SK-N-SH (cell line): ENCODE measurements around the gene PODXL2. TPM values are rescaled to one million over a fixed set of nuclear protein-coding genes. Genes with fewer than 3 reads are reported as not detected.

Source experiments
- CTCF ChIA-PET: fragments of 300-600, 350-600 bp; formaldehyde crosslinking; extraction: SDS; loops from one replicate; lab custom pipeline; 2021; lab: Yijun Ruan, JAX
- POLR2A ChIA-PET: fragments of 350-600 bp; sonication (Branson Sonifier 250); formaldehyde crosslinking; extraction: SDS; loops from one replicate; lab custom pipeline; 2020; ENCODE audit warnings: antibody characterized with exemption, inconsistent platforms; lab: Yijun Ruan, JAX
- DNase-seq: peaks from one replicate; pipeline ENCODE4 v3.0.0; 2012
- H2AFZ ChIP-seq: fragments of 200-600 bp; sonication (generic); 2 replicates; pipeline ENCODE4 v1.8.1; 2016; ENCODE audit warnings: antibody characterized with exemption, mild to moderate bottlenecking, low read depth
- H3F3A ChIP-seq: fragments of 200-600 bp; sonication (generic); replicated peaks from 2 replicates; pipeline ENCODE3; 2016; ENCODE audit warnings: antibody characterized with exemption, mild to moderate bottlenecking; ENCODE audit not compliant: insufficient read depth
- H3K27ac ChIP-seq, 2 experiments: fragments of 200-500 bp in 1 of 2; fragments of 200-600 bp in 1 of 2; sonication (Bioruptor generic) in 1 of 2; sonication (generic), shearing (Covaris generic) in 1 of 2; 2 replicates each; pipeline versions ENCODE4 v1.5.1 to v1.6.1; 2014 to 2016; ENCODE audit warnings: low read depth in 2 of 2, inconsistent platforms in 1 of 2, low read length in 1 of 2, mild to moderate bottlenecking in 1 of 2, mixed read lengths in 1 of 2
- H3K27me3 ChIP-seq: fragments of 200-600 bp; sonication (generic), shearing (Covaris generic); 2 replicates; pipeline ENCODE4 v1.6.1; 2016; ENCODE audit warnings: mixed run types; ENCODE audit not compliant: insufficient read depth
- H3K36me3 ChIP-seq, 2 experiments: fragments of 200-500 bp in 1 of 2; fragments of 200-600 bp in 1 of 2; sonication (Bioruptor generic) in 1 of 2; sonication (generic) in 1 of 2; replicated peaks in 1 of 2; 2 replicates each; pipeline versions ENCODE3 to v1.5.1; 2014 to 2016; ENCODE audit warnings: low read length in 1 of 2, mild to moderate bottlenecking in 1 of 2; ENCODE audit not compliant: insufficient read depth in 2 of 2, control insufficient read depth in 1 of 2
- H3K4me1 ChIP-seq, 2 experiments: fragments of 200-500 bp in 1 of 2; fragments of 200-600 bp in 1 of 2; sonication (Bioruptor generic) in 1 of 2; sonication (generic), shearing (Covaris generic) in 1 of 2; 2 replicates each; pipeline versions ENCODE4 v1.5.1 to v1.6.1; 2014 to 2016; ENCODE audit warnings: low read depth in 1 of 2, low read length in 1 of 2, mixed run types in 1 of 2; ENCODE audit not compliant: insufficient read depth in 2 of 2, control insufficient read depth in 1 of 2
- H3K4me2 ChIP-seq: fragments of 200-600 bp; sonication (generic), shearing (Covaris generic); 2 replicates; pipeline ENCODE4 v1.6.1; 2017; ENCODE audit warnings: mixed run types
- H3K4me3 ChIP-seq, 2 experiments: fragments of 200-500 bp in 1 of 2; fragments of 200-600 bp in 1 of 2; sonication (Bioruptor generic) in 1 of 2; sonication (generic), shearing (Covaris generic) in 1 of 2; 2 replicates each; pipeline versions ENCODE4 v1.5.1 to v1.8.1; 2014 to 2016; ENCODE audit warnings: low read depth in 2 of 2, inconsistent platforms in 1 of 2, low read length in 1 of 2, mild to moderate bottlenecking in 1 of 2, mixed read lengths in 1 of 2, moderate library complexity in 1 of 2
- H3K79me2 ChIP-seq: fragments of 200-600 bp; sonication (generic); 2 replicates; pipeline ENCODE4 v1.8.1; 2017; ENCODE audit warnings: mild to moderate bottlenecking; ENCODE audit not compliant: insufficient read depth
- H3K9ac ChIP-seq: fragments of 200-600 bp; sonication (generic); 2 replicates; pipeline ENCODE4 v1.6.1; 2017; ENCODE audit warnings: mixed run types
- H3K9me2 ChIP-seq: fragments of 200-600 bp; sonication (generic); 2 replicates; pipeline ENCODE4 v1.6.1; 2017; ENCODE audit warnings: mixed run types
- H3K9me3 ChIP-seq: fragments of 200-600 bp; sonication (generic); 2 replicates; pipeline ENCODE4 v1.6.1; 2017; ENCODE audit warnings: mixed run types, mild to moderate bottlenecking, moderate library complexity
- H4K20me1 ChIP-seq: fragments of 200-600 bp; sonication (generic); 2 replicates; pipeline ENCODE4 v1.6.1; 2017; ENCODE audit warnings: mild to moderate bottlenecking, mixed run types; ENCODE audit not compliant: insufficient read depth
- CHD2 ChIP-seq: fragments of 150-350 bp; IDR thresholded peaks from 2 replicates; pipeline ENCODE4 v1.6.1; 2018; ENCODE audit warnings: low read length; ENCODE audit not compliant: partially characterized antibody
- EP300 ChIP-seq, 2 experiments: IDR thresholded peaks; 2 replicates each; pipeline versions ENCODE4 v1.4.0 to v1.6.1; 2012; ENCODE audit warnings: borderline replicate concordance in 1 of 2, low read depth in 1 of 2, low read length in 1 of 2
- FOSL2 ChIP-seq: IDR thresholded peaks from 2 replicates; pipeline ENCODE4 v1.4.0; 2012; ENCODE audit warnings: low read depth, mild to moderate bottlenecking, moderate library complexity, borderline replicate concordance
- FOXJ3 ChIP-seq: sonication (generic); formaldehyde crosslinking; IDR thresholded peaks from 2 replicates; pipeline ENCODE4 v1.5.1; 2020; ENCODE audit warnings: mild to moderate bottlenecking, missing genetic modification reagents
- FOXM1 ChIP-seq: IDR thresholded peaks from 2 replicates; pipeline ENCODE4 v1.4.0; 2012; ENCODE audit warnings: low read depth, mild to moderate bottlenecking
- GABPA ChIP-seq: IDR thresholded peaks from 2 replicates; pipeline ENCODE4 v1.4.0; 2012; ENCODE audit warnings: low read depth, mild to moderate bottlenecking
- JUND ChIP-seq: IDR thresholded peaks from 2 replicates; pipeline ENCODE4 v1.4.0; 2012
- MXI1 ChIP-seq: IDR thresholded peaks from 2 replicates; pipeline ENCODE4 v1.6.1; 2012; ENCODE audit warnings: mild to moderate bottlenecking, low read depth, low read length, improper control_type of control experiment
- NRF1 ChIP-seq: IDR thresholded peaks from 2 replicates; pipeline ENCODE4 v1.6.1; 2012; ENCODE audit warnings: low read depth, mild to moderate bottlenecking, low read length
- POLR2AphosphoS5 ChIP-seq: IDR thresholded peaks from 2 replicates; pipeline ENCODE4 v1.6.1; 2012; ENCODE audit warnings: low read depth, low read length
- RAD21 ChIP-seq: IDR thresholded peaks from 2 replicates; pipeline ENCODE4 v1.6.1; 2012; ENCODE audit warnings: mild to moderate bottlenecking, low read length
- RCOR1 ChIP-seq: fragments of 150-350 bp; IDR thresholded peaks from 2 replicates; pipeline ENCODE4 v1.6.1; 2017; ENCODE audit warnings: antibody characterized with exemption, low read length
- RFX5 ChIP-seq: IDR thresholded peaks from 2 replicates; pipeline ENCODE4 v1.6.1; 2012; ENCODE audit warnings: mild to moderate bottlenecking, improper control_type of control experiment, low read length
- SMC3 ChIP-seq: IDR thresholded peaks from 2 replicates; pipeline ENCODE4 v1.6.1; 2012; ENCODE audit warnings: low read depth, low read length, improper control_type of control experiment
- TAF1 ChIP-seq: IDR thresholded peaks from 2 replicates; pipeline ENCODE4 v1.6.1; 2012; ENCODE audit warnings: low read depth, mild to moderate bottlenecking, low read length, moderate library complexity, borderline replicate concordance
- TEAD4 ChIP-seq: IDR thresholded peaks from 2 replicates; pipeline ENCODE4 v1.4.0; 2012; ENCODE audit warnings: mild to moderate bottlenecking, borderline replicate concordance; ENCODE audit not compliant: insufficient read depth
- YY1 ChIP-seq: IDR thresholded peaks from 2 replicates; pipeline ENCODE4 v1.4.0; 2012; ENCODE audit warnings: low read depth, mild to moderate bottlenecking
- WGBS: methylation state at CpG from one replicate; pipeline ENCODE4 v1.1.6; 2017; ENCODE audit warnings: low lambda C conversion rate; 5-methylcytosine and 5-hydroxymethylcytosine counted together
- polyA plus RNA-seq, 3 experiments: library from polyadenylated mRNA; depleted of rRNA; stranded (reverse); fragments of >200 nt; gene quantifications; 2 replicates each; pipeline ENCODE4 v1.2.3, GENCODE V29; 2012
- TF ChIP-seq, protein P1 (sequence below): IDR thresholded peaks from 2 replicates; pipeline ENCODE4 v1.4.0; 2012; ENCODE audit warnings: low read depth, borderline replicate concordance
- TF ChIP-seq, protein P2 (sequence below): fragments of 200-600 bp; sonication (generic); IDR thresholded peaks from 2 replicates; pipeline ENCODE4 v1.6.1; 2017; ENCODE audit warnings: antibody characterized with exemption, mild to moderate bottlenecking, moderate library complexity
- TF ChIP-seq, protein P3 (sequence below): IDR thresholded peaks from 2 replicates; pipeline ENCODE4 v1.4.0; 2012; ENCODE audit warnings: low read depth, borderline replicate concordance
- TF ChIP-seq, protein P4 (sequence below): IDR thresholded peaks from 2 replicates; pipeline ENCODE4; 2012

The PODXL2 gene
- polyA plus RNA-seq, 1 of the 3 experiments (the other 2 are of a cell fraction): 27.5 TPM

DNA sequence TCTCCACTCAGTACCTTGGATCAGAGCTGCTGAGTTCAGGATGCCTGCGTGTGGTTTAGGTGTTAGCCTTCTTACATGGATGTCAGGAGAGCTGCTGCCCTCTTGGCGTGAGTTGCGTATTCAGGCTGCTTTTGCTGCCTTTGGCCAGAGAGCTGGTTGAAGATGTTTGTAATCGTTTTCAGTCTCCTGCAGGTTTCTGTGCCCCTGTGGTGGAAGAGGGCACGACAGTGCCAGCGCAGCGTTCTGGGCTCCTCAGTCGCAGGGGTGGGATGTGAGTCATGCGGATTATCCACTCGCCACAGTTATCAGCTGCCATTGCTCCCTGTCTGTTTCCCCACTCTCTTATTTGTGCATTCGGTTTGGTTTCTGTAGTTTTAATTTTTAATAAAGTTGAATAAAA, 7.0 kb upstream of the PODXL2 start:
- Histone ChIP-seq H3K4me2 (no peak overlapping the region), H3K9me3 (no peaks in the 10 kb centered on the region), H3K79me2 (no peaks in the 10 kb centered on the region), H2AFZ (no peak overlapping the region), H3F3A (peaks cover 3% of the 10 kb centered on the region), H3K27me3 (no peaks in the 10 kb centered on the region), H3K4me3 (no peak overlapping the region), H3K36me3 (peaks cover 0 to 20% of the 10 kb centered on the region in 2 experiments), H3K27ac (no peak overlapping the region), H3K4me1 (no peaks in the 10 kb centered on the region), H3K9me2 (no peaks in the 10 kb centered on the region), H4K20me1 (no peaks in the 10 kb centered on the region), H3K9ac (no peak overlapping the region)
- TF ChIP-seq TAF1: no peak
- no peak for TF ChIP-seq POLR2AphosphoS5
- TF ChIP-seq RFX5: no peak
- TF ChIP-seq GABPA: no peak
- TF ChIP-seq RCOR1: no peak
- no peak for TF ChIP-seq SMC3
- TF ChIP-seq RAD21: no peak
- TF ChIP-seq, protein P1, sequence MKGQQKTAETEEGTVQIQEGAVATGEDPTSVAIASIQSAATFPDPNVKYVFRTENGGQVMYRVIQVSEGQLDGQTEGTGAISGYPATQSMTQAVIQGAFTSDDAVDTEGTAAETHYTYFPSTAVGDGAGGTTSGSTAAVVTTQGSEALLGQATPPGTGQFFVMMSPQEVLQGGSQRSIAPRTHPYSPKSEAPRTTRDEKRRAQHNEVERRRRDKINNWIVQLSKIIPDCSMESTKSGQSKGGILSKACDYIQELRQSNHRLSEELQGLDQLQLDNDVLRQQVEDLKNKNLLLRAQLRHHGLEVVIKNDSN: no peak
- no peak for TF ChIP-seq CHD2
- no peak for DNase-seq
- ChIA-PET POLR2A (no interaction called here), CTCF (interaction anchor here (1.2 kb wide), 1 partner anchor 47 kb away, joined by 3 read pairs; no protein-coding TSS in a partner anchor)
- 92% methylated on average over 10 of the region's 11 CpGs for WGBS

DNA sequence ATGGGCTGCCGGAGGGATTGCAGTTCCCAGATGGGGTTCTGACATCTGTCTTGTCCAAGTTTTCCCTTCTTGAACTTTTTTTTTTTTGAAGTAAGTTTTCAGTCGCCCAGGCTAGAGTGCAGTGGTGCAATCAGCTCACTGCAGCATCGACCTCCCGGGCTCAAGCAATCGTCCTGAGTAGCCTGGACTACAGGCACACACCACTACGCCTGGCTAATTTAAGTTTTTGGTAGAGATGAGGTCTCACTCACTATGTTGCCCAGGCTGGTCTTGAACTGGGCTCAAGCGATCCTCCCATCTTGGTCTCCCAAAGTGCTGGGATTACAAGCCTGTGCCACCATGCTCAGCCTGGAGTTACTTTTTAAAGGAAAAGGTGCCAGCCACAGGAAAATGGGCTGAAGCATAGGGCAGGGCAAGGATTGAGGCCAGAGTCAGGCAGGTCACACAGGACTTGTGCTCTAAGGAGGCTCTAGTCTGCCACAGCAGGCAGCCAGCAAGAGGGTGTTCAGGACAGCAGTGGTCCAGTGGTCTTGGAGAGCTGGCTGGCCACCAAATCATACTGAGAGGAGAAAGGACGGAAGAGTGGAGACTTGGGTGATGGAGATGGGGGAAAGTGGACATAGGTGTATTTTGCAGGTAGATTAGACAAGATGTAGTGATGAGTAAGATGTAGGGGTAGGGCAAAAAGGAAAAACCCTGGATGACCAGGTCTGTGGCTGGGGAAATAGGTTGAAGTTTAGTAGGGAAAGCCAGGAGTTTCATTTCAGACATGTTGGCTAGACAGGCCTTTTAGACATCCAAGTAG, 6.0 kb upstream of the PODXL2 start:
- DNase-seq: no peak
- no peak overlapping the region for H3K9ac ChIP-seq
- WGBS: 98% methylated on average over 8 of the region's 8 CpGs
- H3K79me2 ChIP-seq: no peaks in the 10 kb centered on the region
- no peaks in the 10 kb centered on the region for H3K27me3 ChIP-seq
- H3K9me2 ChIP-seq: no peaks in the 10 kb centered on the region
- no peak overlapping the region for H3K4me3 ChIP-seq
- H2AFZ ChIP-seq: no peak overlapping the region
- no peaks in the 10 kb centered on the region for H4K20me1 ChIP-seq
- peaks cover 0 to 12% of the 10 kb centered on the region in 2 experiments for H3K36me3 ChIP-seq
- H3K4me2 ChIP-seq: no peak overlapping the region
- ChIA-PET CTCF (interaction anchor here (1.2 to 2.4 kb wide), 2 partner anchors 12 to 48 kb away, joined by 3 to 6 read pairs; no protein-coding TSS in a partner anchor), POLR2A (no interaction called here)
- no peak overlapping the region for H3K27ac ChIP-seq
- no peaks in the 10 kb centered on the region for H3K4me1 ChIP-seq
- no peaks in the 10 kb centered on the region for H3K9me3 ChIP-seq
- peaks cover 3% of the 10 kb centered on the region for H3F3A ChIP-seq
- TF ChIP-seq, protein P2, sequence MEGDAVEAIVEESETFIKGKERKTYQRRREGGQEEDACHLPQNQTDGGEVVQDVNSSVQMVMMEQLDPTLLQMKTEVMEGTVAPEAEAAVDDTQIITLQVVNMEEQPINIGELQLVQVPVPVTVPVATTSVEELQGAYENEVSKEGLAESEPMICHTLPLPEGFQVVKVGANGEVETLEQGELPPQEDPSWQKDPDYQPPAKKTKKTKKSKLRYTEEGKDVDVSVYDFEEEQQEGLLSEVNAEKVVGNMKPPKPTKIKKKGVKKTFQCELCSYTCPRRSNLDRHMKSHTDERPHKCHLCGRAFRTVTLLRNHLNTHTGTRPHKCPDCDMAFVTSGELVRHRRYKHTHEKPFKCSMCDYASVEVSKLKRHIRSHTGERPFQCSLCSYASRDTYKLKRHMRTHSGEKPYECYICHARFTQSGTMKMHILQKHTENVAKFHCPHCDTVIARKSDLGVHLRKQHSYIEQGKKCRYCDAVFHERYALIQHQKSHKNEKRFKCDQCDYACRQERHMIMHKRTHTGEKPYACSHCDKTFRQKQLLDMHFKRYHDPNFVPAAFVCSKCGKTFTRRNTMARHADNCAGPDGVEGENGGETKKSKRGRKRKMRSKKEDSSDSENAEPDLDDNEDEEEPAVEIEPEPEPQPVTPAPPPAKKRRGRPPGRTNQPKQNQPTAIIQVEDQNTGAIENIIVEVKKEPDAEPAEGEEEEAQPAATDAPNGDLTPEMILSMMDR: no peak
- TF ChIP-seq JUND (no peak), FOXM1 (no peak), FOSL2 (no peak), CHD2 (no peak), YY1 (no peak), GABPA (no peak), SMC3 (no peak), FOXJ3 (CRISPR knock-in tag) (no peak), NRF1 (no peak), MXI1 (no peak), EP300 (IDR thresholded peaks at IDR 0.05; ENCODE audit: borderline replicate concordance in 1 of 2, low read depth in 1 of 2, low read length in 1 of 2) (no peak), TEAD4 (no peak)
- TF ChIP-seq, protein P3, sequence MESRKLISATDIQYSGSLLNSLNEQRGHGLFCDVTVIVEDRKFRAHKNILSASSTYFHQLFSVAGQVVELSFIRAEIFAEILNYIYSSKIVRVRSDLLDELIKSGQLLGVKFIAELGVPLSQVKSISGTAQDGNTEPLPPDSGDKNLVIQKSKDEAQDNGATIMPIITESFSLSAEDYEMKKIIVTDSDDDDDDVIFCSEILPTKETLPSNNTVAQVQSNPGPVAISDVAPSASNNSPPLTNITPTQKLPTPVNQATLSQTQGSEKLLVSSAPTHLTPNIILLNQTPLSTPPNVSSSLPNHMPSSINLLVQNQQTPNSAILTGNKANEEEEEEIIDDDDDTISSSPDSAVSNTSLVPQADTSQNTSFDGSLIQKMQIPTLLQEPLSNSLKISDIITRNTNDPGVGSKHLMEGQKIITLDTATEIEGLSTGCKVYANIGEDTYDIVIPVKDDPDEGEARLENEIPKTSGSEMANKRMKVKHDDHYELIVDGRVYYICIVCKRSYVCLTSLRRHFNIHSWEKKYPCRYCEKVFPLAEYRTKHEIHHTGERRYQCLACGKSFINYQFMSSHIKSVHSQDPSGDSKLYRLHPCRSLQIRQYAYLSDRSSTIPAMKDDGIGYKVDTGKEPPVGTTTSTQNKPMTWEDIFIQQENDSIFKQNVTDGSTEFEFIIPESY: no peak
- TF ChIP-seq, protein P1: no peak
- TF ChIP-seq, protein P4, sequence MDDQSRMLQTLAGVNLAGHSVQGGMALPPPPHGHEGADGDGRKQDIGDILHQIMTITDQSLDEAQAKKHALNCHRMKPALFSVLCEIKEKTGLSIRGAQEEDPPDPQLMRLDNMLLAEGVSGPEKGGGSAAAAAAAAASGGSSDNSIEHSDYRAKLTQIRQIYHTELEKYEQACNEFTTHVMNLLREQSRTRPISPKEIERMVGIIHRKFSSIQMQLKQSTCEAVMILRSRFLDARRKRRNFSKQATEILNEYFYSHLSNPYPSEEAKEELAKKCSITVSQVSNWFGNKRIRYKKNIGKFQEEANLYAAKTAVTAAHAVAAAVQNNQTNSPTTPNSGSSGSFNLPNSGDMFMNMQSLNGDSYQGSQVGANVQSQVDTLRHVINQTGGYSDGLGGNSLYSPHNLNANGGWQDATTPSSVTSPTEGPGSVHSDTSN: no peak
